Posterior cingulate gyrus (tissue), 11 donors: ENCODE results near the gene FTSJ3.
A peak's percentile ranks its signal among the peaks of the same experiment; 100 is the strongest.
"Not testable (repeated sequence)": the region's sequence is repeated elsewhere in the genome, so short reads cannot be mapped to it uniquely, and the experiment has no call there.

Source experiments
- DNase-seq, 10 donors: peaks; one replicate each; pipeline versions ENCODE4 v3.0.0 to v3.0.0-alpha.2; 2020 to 2021; ENCODE audit warnings: mixed read lengths in 3 of 10
- intact Hi-C: fragments of 100-400 bp; cut with DNase I; formaldehyde crosslinking; loops from one replicate; pipeline ENCODE4 v1.15.1; 2023

Gene FTSJ3

DNA sequence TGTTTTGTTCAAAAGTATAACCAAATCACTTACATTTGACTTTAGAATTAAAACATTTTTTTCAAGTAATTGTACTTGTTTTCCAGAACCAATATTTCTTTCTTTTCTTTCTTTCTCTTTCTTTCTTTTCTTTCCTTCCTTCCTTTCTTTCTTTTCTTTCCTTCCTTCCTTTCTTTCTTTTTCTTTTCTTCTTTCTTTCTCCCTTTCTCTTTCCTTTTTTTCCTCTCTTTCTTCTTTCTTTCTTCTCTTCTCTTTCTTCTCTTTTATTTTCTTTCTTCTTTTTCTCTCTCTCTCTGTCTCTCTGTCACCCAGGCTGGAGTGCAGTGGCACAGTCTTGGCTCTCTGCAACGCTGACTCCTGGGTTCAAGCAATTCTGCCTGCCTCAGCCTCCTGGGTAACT, 26.7 kb downstream of the FTSJ3 start:
- intact Hi-C loops, result no loop called here

GRCh38 chr17:63798572-63799106, 28.8 kb downstream of the FTSJ3 start:
- peak in 1 of 10 donors; percentile 63 for DNase-seq
- intact Hi-C loops, result no loop called here

More for the DNA sequence above, 26.7 kb downstream of the FTSJ3 start:
- no peak for DNase-seq

DNA sequence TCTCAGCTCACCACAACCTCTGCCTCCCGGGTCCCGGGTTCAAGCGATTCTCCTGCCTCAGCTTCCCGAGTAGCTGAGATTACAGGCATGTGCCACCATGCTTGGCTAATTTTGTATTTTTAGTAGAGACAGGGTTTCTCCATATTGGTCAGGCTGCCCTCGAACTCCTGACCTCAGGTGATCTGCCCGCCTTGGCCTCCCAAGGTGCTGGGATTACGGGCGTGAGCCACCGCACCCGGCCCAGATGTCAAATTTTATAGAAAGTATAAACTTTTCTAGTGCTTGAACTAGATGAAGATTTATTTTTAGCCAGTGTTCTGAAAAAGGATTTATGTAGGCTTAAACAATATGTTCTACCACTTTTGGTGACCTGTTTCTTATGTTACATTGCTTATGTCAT, 31.1 kb downstream of the FTSJ3 start:
- intact Hi-C loops, result not testable (repeated sequence)
- peak in 2 of 10 donors; percentile 73 to 82 for DNase-seq

- intact Hi-C loops, result no loop called here
- no peak for DNase-seq
These were observed 35.3 kb downstream of the FTSJ3 start for GRCh38 chr17:63792055-63792729.

DNA sequence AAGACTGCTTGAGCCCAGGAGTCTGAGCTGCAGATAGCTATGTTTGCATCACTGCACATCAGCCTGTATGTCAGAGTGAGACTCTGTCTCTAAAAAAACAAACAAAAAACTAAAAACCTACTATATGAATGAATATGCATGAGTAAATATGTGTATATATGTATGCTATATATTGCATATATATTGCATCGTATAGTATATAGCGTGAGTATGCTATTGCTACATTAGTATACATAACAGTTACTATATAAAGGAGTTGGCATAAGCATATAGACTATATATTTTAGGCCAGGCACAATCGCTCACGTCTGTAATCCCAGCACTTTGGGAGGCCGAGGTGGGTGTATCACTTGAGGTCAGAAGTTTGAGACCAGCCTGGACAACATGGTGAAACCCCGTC, 37.4 kb downstream of the FTSJ3 start:
- intact Hi-C loops, result no loop called here
- DNase-seq, result no peak

GRCh38 chr17:63786971-63787711, 40.3 kb downstream of the FTSJ3 start:
- intact Hi-C loops, result no loop called here
- no peak for DNase-seq

DNA sequence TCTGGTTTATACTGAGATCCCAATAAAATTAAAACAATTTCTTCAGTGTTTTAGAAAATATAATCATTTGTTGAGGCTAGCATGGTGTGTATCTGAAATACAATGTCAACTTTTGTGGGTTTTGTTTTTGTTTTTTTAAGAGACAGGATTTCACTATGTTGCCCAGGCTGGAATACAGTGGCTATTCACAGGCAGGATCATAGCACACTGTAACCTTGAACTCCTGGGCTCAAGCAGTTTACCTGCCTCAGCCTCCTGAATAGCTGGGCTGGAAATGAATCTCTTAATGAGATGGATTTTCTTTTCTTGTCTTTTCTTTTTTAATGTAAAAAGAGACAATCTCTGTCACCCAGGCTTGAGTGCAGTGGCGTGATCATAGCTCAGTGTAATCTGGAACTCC, 41.3 kb downstream of the FTSJ3 start:
- DNase-seq, result no peak
- intact Hi-C loops, result no loop called here

- intact Hi-C loops, result no loop called here
- no peak for DNase-seq
These were observed 41.9 kb downstream of the FTSJ3 start for GRCh38 chr17:63785556-63785955.

DNA sequence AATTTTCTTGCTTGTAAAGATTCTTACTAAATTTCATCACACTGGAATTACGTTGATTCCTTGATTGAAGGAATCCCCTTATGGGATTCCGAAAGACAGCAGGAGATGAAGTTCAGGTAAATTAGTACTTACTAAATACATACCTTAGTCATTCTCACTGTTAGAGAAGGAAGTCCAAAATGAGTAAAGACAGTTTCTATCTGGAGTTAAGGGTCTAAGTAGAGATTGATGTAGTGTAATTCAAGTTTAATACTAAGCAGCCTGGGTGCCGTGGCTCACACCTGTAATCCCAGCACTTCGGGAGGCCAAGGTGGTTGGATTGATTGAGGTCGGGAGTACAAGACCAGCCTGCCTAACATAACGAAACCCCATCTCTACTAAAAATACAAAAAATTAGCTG, 43.9 kb downstream of the FTSJ3 start:
- no peak for DNase-seq
- intact Hi-C loops, result no loop called here

DNA sequence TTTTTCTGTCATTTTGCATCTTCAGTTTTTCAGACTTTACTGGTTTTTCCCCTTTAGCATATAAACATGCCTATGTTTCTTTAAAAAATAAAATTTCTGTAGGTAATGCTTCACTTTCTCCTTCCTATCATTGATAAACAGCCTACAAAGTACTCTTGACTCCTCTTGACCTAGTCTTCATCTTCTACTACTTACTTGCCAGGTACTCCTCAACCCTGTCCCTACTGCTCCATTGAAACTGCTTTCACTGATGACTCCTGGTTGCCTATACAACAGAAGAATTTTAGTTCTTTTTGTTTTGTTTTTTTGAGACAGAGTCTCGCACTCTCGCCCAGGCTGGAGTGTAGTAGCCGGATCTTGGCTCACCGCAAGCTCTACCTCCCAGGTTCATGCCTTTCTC, 46.5 kb downstream of the FTSJ3 start:
- intact Hi-C loops, result no loop called here
- no peak for DNase-seq

- no peak for DNase-seq
These were observed 47.0 kb downstream of the FTSJ3 start for GRCh38 chr17:63780507-63780906.

GRCh38 chr17:63775420-63775819, 52.0 kb downstream of the FTSJ3 start:
- intact Hi-C loops, result loop anchor here (10.0 kb wide), 1 partner anchor 151 kb away; the partner anchor contains the start of gene MAP3K3
- no peak for DNase-seq

More at GRCh38 chr17:63780507-63780906, 47.0 kb downstream of the FTSJ3 start:
- intact Hi-C loops, result no loop called here

DNA sequence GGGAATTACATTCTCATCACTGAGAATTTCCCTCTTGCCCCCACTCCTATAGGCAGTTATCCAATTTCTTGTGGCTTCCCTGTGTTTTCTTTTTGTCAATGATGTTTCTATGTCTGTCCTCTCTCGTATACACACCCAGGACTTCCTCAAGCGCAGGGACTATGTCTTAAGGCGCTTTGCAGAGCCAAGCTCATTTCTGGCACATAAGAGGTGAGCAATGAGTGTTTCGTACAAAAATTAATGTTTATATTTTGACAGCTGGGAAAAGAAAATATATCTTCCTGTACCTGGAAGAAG, 52.5 kb downstream of the FTSJ3 start:
- no peak for DNase-seq
- intact Hi-C loops, result loop anchor here (1.0 to 10.0 kb wide), 3 partner anchors 33 to 150 kb away; partner anchors contain the start of genes FTSJ3, MAP3K3 and PSMC5

GRCh38 chr17:63774141-63774968, 53.1 kb downstream of the FTSJ3 start, which contains the start of gene DDX42:
Gene DDX42 (plus strand): TSS chr17:63774170. CDS start chr17:63787050, 12,880 bp downstream.
- intact Hi-C loops, result loop anchor here (1.0 to 10.0 kb wide), 3 partner anchors 32 to 150 kb away; partner anchors contain the start of genes FTSJ3, MAP3K3 and PSMC5
- peak; percentile 42 to 96 (median 86) for DNase-seq

GRCh38 chr17:63773272-63774140, 54.0 kb downstream of the FTSJ3 start, which contains the start of gene CCDC47:
Gene CCDC47 (minus strand): TSS chr17:63773597. CDS start chr17:63766175, 7,422 bp downstream.
- intact Hi-C loops, result loop anchor here (1.0 to 10.0 kb wide), 3 partner anchors 31 to 149 kb away; partner anchors contain the start of genes FTSJ3, MAP3K3 and PSMC5
- peak; percentile 99 to 100 (median 100) for DNase-seq

DNA sequence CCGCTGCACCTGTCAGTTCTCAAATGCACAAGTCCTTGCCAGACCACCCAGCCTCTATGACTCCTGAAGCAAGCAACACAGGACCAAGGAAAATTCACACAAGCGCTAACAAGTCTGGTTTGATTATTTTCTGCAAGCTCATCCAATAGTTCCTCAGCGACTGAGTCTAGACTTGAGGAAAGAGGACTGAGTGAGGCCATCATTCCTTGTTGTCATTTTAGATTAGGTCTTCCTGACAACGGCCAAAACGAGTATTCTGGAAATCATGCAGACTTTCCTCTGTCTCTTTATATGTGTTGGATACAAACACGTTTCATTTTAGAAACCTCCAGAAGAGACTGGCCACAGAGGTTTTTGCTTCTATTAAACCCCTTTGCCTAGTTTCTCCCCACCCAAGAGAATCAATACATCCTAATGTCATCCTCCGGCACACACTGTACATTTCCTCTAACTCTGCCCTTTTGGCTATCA, 54.6 kb downstream of the FTSJ3 start:
- intact Hi-C loops, result loop anchor here (10.0 kb wide), 1 partner anchor 148 kb away; the partner anchor contains the start of gene MAP3K3
- DNase-seq, result no peak
